NK-92 (cell line): ENCODE data around the gene SMG7.
"Not testable (repeated sequence)": the region's sequence is repeated elsewhere in the genome, so short reads cannot be mapped to it uniquely, and the experiment has no call there.

Experiments
- DNase-seq: peaks from one replicate; lab custom pipeline; 2025; ENCODE audit not compliant: unreplicated experiment; lab: John Stamatoyannopoulos, UW

The SMG7 gene, protein sequence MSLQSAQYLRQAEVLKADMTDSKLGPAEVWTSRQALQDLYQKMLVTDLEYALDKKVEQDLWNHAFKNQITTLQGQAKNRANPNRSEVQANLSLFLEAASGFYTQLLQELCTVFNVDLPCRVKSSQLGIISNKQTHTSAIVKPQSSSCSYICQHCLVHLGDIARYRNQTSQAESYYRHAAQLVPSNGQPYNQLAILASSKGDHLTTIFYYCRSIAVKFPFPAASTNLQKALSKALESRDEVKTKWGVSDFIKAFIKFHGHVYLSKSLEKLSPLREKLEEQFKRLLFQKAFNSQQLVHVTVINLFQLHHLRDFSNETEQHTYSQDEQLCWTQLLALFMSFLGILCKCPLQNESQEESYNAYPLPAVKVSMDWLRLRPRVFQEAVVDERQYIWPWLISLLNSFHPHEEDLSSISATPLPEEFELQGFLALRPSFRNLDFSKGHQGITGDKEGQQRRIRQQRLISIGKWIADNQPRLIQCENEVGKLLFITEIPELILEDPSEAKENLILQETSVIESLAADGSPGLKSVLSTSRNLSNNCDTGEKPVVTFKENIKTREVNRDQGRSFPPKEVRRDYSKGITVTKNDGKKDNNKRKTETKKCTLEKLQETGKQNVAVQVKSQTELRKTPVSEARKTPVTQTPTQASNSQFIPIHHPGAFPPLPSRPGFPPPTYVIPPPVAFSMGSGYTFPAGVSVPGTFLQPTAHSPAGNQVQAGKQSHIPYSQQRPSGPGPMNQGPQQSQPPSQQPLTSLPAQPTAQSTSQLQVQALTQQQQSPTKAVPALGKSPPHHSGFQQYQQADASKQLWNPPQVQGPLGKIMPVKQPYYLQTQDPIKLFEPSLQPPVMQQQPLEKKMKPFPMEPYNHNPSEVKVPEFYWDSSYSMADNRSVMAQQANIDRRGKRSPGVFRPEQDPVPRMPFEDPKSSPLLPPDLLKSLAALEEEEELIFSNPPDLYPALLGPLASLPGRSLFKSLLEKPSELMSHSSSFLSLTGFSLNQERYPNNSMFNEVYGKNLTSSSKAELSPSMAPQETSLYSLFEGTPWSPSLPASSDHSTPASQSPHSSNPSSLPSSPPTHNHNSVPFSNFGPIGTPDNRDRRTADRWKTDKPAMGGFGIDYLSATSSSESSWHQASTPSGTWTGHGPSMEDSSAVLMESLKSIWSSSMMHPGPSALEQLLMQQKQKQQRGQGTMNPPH

DNA sequence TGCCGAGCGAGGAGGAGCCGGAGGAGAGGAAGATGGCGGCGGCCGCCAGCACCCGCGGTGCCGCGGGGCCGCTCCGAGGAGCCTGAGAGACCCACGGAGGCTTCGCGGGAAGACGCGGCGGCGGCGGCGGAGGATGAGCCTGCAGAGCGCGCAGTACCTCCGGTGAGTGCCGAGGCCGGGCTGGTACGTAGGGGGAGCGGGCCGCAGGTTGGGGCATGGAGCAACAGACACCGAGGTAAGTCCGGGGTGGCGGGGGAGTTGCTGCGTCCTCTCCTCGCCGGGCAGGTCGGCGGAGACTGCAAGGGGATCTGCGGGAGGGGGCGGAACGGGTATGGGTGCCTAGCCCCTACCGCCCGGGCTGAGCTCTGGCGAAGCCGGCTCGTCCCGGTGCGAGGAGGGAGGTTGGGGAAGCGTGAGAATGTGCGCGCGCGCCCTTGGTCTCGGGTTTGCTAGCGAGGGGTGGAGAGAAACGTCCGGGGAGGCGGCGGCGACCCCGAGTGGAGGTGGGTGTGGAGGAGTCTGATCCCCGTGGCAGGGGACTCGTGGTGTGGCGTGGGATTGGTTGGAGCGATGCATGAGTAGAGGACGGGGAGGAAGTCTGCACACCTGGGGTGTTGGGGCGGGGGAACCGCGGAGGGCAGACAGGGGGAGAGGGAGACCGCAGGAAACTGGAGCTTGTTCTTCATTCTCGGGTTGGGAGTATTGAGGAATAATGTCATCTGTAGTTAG is at the start of gene SMG7:
Gene SMG7 (plus strand): TSS at position 12 of the 729 bp plus-strand sequence. CDS start 122 bp downstream, at position 134.
- DNase-seq, result no peak

DNA sequence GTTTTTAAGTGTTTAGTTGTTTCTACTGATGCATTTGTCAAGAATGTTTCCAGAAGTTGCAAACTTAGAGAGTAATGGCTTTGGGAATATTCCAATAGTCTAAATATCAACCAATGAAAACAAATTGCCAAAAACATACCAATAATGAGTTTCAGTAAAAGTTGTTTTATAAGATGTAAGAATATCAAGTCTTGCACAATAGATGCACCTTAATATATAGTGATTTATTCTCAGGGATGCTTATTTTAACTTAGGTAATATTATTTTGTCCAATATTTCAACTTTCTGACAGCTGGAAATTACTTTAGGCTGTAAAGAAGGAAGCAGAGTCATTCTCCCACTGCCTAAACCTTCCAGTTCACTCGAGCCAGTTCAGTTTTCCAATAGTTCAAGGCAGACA is 48.8 kb upstream of the SMG7 start:
- no peak for DNase-seq

DNA sequence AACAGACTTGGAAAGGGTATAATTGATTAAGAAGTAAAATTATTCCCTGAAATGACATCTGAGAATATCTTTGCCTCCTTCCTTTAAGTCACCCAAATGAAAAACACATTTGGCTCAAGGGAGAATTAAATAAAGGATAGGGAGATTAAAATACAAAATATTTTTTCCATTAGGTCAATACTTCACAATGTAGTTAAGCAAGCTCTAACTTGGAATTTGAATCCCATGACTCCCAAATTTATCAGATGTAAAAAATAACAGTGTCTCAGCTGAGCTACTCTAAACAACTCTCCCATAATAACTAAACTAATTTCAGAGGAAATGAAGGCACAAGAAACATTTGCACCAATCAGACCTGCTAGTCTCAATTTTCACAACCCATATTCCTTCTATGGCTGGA is 47.6 kb upstream of the SMG7 start:
- DNase-seq, result no peak

DNA sequence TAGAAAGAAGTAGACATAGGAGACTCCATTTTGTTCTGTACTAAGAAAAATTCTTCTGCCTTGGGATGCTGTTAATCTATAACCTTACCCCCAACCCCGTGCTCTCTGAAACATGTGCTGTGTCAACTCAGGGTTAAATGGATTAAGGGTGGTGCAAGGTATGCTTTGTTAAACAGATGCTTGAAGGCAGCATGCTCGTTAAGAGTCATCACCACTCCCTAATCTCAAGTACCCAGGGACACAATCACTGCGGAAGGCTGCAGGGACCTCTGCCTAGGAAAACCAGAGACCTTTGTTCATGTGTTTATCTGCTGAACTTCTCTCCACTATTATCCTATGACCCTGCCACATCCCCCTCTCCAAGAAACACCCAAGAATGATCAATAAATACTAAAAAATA is 44.7 kb upstream of the SMG7 start:
- DNase-seq, result not testable (repeated sequence)

DNA sequence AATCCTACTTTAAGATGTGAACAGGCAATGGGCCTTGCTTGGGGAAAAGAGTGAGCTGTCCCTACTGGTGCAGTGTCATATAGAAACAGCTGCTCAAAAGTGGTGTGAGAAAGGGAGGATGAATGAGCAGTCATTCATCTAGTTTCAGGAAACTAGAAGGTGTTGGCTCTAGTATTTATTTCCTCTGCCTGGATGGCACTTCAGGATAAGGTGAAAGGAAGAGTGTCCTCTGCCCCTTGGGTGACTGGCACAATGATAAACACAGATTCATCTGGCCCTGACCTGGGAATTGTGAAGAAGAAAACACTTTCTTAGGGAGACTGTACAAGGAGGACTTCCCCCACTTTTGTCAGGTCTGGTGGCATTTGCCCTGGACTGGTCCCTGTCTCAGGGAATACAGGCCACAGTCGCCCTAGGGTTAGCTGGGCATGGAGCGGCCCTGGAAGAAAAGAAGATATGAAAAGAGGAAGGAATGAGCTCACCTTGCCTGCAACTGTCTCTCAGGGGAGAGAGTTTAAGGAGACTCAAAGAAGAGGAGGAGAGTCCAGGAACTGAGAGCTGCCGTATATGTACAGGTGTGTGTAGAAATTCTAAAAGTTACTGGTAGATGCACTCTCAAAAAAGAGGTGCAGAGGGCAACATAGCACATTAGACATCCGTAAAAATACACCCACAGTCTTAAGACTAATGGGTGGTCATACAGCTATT is 40.3 kb upstream of the SMG7 start:
- no peak for DNase-seq

DNA sequence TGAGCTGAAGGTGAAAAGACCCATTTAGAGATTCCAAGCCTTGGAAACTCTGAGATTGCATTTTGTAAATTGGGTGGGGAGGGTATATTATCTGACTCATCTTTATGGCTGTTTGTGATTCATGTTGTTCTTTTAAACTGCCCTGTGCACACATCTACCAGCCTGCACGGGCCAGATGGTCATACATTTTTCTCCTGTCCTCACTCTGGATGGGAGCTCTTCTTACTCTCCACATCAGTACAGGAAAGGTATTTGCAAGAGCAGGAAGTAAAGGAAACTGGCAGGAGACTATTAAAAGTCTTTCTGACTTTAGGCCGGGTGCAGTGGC is 39.8 kb upstream of the SMG7 start:
- no peak for DNase-seq

DNA sequence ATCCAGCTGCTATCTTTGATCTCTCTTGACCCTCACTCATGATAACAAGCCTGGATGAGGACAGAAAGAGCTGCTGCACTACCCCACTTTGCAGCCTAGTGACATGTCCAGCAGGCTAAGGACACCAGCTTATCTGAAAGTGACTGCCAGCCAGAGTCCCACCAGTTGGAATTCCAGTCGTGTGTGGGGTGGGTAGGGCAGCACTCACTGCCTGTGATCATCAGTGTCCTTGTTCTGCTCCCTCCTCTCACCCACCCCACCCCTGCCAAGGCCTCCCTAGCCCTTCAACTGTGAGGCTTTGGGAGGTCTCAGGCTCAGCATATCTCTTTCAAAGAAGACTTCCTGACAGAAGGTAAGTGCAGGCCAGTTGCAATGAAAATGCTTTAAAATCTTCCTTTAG is 38.6 kb upstream of the SMG7 start:
- no peak for DNase-seq

DNA sequence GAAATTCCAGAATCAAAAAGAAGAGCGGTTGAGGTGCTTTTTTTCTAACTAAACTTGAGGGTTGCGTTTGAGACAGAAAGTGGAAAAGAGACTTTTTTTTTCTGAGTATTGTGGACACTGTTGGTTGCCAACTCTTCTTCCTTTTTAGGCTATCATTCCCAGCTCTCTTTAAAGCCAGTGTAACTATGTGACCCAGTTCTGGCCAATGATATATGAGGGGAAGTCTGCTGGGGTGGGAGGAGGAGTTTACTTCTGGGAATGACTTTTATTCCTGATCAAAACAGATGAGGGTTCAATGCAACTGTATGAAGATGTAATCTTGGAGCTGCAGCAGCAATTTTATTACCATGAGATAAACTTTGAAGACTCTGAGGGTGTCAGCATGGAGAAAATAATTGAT is 36.8 kb upstream of the SMG7 start:
- DNase-seq, result no peak

DNA sequence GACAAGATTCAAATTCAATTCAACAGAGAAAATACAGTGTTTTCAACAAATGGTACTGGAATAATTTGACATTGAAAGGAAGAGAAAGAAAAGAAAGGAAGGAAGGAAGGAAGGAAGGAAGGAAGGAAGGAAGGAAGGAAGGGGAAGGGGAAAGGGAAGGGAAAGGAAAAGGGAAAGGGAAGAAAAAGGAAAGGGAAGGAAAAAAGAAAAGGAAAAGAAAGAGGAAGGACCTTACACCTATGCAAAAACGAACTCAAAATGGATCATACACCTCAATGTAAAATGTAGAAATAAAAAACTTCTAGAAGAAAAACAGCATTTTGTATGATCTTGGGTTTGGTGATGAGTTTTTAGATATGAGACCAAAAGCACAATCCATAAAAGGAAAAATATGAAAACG is 34.2 kb upstream of the SMG7 start:
- no peak for DNase-seq

DNA sequence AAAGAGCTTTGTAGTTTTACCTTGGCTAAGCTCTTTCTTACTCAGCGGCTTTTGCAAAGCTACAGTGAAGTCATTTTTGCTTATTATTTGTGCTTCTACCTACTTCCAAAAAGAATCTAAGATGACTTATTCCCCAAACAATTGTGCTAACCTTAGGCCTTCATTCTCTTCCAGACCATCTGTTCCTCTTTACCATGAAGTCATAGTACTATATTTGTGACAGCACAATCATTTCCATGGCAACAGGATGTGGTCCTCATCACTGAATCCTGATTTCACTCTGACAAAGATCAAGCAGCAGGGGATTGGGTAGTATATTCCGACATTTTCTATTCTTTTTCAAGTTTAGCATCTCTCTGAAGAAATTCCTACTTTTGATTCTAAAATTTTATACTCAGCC is 29.3 kb upstream of the SMG7 start:
- DNase-seq, result no peak

DNA sequence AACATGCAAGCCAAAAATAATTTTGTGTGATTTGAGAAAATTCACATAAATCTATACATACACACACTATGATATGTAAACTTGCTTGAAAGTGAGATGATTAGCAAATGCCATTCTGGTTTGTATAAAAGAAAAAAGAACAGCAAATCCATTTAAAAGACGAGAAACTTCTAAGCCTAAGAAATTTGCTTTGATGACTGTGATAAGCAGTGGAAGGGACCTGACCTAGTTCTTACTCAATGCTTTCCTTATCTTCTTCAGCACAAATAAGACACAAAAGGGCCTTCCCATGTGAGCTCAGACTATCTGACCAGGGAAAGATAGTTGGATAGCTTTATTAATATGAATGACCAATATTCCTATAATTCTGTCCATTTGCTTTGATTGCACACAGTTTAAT is 28.8 kb upstream of the SMG7 start:
- DNase-seq, result no peak

DNA sequence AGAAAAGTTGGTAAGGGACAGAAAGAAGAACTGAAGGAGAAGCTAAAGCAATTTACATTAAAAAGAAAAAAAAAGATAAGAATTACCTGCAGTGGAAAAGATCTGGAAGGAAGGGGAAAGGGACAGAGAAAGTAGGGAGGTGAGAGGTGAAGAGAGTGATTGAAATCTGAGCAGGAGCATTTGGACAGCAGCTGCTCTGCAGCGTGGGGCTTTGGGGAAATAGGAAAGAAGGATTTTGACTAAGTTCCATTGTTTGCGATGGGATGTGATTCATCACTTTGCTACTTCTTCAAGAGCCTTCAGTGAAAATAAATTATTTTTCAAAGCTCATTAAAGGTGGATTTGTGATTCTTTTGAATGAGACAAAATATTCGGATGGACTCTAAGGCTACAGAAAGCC is 28.1 kb upstream of the SMG7 start:
- DNase-seq, result no peak

DNA sequence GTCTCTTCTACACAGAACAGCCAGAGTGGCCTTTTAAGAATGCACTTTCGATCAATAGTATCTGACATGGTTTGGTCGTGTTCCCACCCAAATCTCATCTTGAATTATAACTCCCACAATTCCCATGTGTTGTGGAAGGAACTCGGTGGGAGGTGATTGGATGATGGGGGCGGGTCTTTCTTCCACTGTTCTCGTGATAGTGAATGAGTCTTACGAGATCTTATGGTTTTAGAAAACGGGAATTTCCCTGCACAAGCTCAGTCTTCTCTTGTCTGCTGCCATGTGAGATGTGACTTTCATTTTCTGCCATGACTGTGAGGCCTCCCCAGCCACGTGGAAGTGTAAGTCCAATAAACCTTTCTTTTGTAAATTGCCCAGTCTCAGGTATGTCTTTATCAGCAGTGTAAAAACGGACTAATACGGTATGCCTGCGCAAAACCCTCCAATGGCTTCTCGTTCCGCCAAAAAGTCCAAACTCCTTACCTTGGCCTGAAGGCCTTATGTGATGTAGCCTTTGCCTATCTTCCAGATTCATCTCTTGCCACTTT is 23.0 kb upstream of the SMG7 start:
- no peak for DNase-seq

DNA sequence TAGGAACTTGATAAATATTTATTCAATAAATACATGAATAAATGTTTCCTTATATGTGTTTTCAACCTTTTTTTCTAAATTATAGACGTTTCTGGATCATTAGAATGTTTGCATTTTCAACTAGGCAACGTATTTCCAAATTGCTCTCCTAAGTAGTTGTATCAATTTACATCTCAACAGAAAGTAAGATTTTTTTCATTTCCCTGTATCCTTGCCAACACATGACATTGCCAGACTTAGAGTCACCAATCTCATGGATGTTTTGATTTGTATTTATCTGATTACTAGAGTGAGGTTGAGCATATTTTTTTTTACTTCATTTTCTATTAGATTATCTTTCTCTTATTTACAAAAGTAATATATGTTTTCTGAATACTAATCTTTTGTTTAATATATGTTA is 22.2 kb upstream of the SMG7 start:
- no peak for DNase-seq

DNA sequence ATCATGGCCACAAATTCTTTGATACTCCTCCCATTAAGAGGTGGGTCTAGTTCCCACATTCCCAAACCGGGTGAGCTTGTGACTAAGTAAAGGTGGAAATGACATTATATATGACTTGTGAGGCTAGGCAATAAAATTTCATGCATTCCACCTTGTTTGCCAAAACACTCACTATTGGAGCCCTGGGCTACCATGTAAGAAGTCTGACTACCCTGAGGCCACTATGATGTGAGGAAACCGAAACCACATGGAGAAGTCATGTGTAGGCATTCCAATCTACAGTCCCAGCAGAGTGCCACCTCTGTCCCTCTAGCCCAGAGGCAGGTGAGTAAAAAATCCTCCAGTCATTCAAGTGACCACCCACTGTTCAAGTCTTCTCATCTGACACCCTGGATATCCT is 17.9 kb upstream of the SMG7 start:
- DNase-seq, result no peak

DNA sequence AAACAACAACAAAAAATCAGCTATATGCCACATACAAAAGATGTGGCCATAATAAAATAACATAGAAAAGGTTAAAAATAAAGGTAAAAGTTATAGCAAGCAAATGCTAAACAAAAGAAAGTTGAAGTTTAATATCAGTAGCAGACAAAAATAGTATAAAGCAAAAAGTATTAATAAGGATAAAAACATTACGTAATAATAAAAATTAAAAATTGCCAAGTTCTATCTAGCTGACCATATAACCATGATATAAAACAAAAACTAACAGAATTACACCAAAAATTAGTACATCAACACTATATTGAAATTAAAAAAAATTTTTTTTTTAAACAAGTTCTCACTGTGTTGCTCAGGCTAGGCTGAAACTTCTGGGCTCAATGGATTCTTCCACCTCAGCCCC is 15.5 kb upstream of the SMG7 start:
- DNase-seq, result no peak

DNA sequence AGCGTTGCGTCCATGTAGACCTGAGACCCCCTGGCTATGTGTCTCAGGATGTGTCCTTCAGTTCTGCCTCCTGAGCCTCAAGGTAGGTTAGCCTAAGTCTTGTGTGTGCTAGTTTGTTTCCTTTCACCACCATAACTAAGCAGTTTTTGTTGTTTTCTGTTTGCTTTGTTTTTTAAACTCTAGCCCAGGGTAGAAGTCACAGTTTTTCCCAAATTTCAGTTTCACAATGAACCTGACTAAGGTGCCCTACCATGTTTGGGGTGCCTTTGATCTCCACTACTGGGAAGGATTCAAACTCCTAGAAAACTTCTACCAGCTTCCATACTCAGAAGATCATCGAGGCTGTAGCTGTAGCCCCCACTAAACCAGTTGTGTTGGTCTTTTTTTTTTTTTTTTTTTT is 14.8 kb upstream of the SMG7 start:
- no peak for DNase-seq

DNA sequence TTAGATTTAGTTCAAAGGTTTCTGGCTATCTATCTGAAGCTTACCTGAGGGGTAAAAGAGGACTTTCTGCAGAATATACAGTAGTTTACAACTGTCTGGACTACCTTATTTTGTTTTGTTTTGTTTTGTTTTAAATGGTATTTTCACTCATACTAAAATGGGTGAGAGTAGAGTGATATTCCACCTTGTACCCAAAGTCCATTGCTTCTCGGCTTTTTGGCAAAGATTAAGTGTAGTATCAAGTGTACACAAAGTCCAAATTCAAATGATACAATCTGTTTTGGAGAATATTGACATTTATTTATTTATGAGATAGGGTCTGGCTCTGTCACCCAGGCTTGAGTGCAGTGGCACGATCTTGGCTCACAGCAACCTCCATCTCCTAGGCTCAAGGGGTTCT is 11.7 kb upstream of the SMG7 start:
- no peak for DNase-seq

DNA sequence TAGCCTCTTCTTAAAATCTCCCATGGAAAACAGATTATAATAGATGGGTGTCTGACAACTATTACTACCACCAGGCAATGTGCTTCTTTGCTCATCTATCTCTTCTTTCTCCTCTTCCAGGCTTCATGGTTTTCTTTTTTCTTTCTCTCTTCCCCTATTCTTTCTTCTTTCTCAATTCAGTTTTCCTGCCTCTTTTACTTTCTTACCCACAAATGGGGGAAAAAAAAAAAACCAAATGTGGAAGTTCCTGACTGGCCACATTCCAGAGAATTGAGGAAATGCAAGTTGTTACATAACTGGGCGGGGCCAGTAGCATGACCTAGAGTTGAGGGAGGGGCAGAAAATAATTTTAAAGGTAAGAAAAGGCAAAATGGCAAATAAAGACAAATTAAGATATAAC is 10.9 kb upstream of the SMG7 start:
- no peak for DNase-seq

DNA sequence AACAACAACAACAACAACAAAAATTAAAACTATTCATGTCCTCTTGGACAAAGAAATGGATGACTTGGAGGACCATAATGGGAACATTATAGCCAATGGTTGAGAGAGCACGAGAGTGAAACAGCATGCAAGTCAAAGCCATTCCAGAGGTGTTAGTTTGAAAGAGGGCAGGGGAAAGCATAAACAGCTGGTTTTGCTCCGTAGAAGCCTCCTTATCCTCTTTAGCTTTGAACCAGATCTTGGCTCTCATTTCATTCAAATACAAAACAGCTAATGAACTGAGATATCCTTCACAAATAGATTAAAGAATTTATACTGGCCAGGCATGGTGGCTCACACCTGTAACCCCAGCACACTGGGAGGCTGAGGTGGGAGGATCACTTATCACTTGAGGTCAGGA is 8.7 kb upstream of the SMG7 start:
- DNase-seq, result no peak
